ENCODE data around the gene KLK15. TPM values are rescaled to one million over a fixed set of nuclear protein-coding genes. Genes with fewer than 3 reads are reported as not detected.

The KLK15 gene
- total RNA-seq, 2 donors from 2014 or later = not detected

GRCh38 chr19:50831026-50831396 is 2.4 kb downstream of the KLK15 start:
- Histone ChIP-seq H3K4me1 (peaks cover 0 to 5% of the 10 kb centered on the region in 2 donors), H3K9me3 (no peaks in the 10 kb centered on the region), H3K27me3 (no peaks in the 10 kb centered on the region), H3K36me3 (no peaks in the 10 kb centered on the region), H3K4me3 (no peak overlapping the region), H3K27ac (no peak overlapping the region)
- TF ChIP-seq CTCF (IDR thresholded peaks at IDR 0.05) = no peak
- no peak for DNase-seq (ENCODE audit: low spot score)

GRCh38 chr19:50830266-50831025 is 2.9 kb downstream of the KLK15 start:
- H3K27ac ChIP-seq = no peak overlapping the region
- no peaks in the 10 kb centered on the region for H3K36me3 ChIP-seq
- no peak for TF ChIP-seq CTCF (IDR thresholded peaks at IDR 0.05)
- H3K9me3 ChIP-seq = no peaks in the 10 kb centered on the region
- no peak for DNase-seq (ENCODE audit: low spot score)
- H3K4me3 ChIP-seq = no peak overlapping the region
- peaks cover 0 to under 1% of the 10 kb centered on the region in 2 donors for H3K4me1 ChIP-seq
- no peaks in the 10 kb centered on the region for H3K27me3 ChIP-seq

- Histone ChIP-seq H3K27ac (no peak overlapping the region), H3K27me3 (no peaks in the 10 kb centered on the region), H3K36me3 (no peaks in the 10 kb centered on the region), H3K9me3 (no peaks in the 10 kb centered on the region), H3K4me1 (no peaks in the 10 kb centered on the region), H3K4me3 (no peak overlapping the region)
- no peak for TF ChIP-seq CTCF (IDR thresholded peaks at IDR 0.05)
- DNase-seq (ENCODE audit: low spot score) = no peak
These were observed 3.6 kb downstream of the KLK15 start for GRCh38 chr19:50829801-50830200.

- no peaks in the 10 kb centered on the region for H3K4me1 ChIP-seq
- H3K4me3 ChIP-seq = no peak overlapping the region
- H3K27me3 ChIP-seq = no peaks in the 10 kb centered on the region
- no peak overlapping the region for H3K27ac ChIP-seq
- H3K36me3 ChIP-seq = no peaks in the 10 kb centered on the region
- DNase-seq (ENCODE audit: low spot score) = no peak
- no peaks in the 10 kb centered on the region for H3K9me3 ChIP-seq
- no peak for TF ChIP-seq CTCF (IDR thresholded peaks at IDR 0.05)
These were observed 5.9 kb downstream of the KLK15 start for GRCh38 chr19:50827476-50827875.

GRCh38 chr19:50826492-50827240 is 6.7 kb downstream of the KLK15 start:
- no peak for DNase-seq (ENCODE audit: low spot score)
- H3K4me3 ChIP-seq = no peak overlapping the region
- no peaks in the 10 kb centered on the region for H3K9me3 ChIP-seq
- H3K4me1 ChIP-seq = no peaks in the 10 kb centered on the region
- no peak overlapping the region for H3K27ac ChIP-seq
- TF ChIP-seq CTCF (IDR thresholded peaks at IDR 0.05) = no peak
- H3K36me3 ChIP-seq = no peaks in the 10 kb centered on the region
- H3K27me3 ChIP-seq = no peaks in the 10 kb centered on the region
